GM18511 (cell line): ENCODE measurements around the gene ABCC8.
A peak's percentile ranks its signal among the peaks of the same experiment; 100 is the strongest.

ENCODE experiments used
- ATAC-seq: cut with Tn5 transposase; IDR thresholded peaks from one replicate; pipeline ENCODE4 v1.9.1; 2021; ENCODE audit warnings: mild to moderate bottlenecking, moderate library complexity; ENCODE audit not compliant: unreplicated experiment

Gene ABCC8

DNA sequence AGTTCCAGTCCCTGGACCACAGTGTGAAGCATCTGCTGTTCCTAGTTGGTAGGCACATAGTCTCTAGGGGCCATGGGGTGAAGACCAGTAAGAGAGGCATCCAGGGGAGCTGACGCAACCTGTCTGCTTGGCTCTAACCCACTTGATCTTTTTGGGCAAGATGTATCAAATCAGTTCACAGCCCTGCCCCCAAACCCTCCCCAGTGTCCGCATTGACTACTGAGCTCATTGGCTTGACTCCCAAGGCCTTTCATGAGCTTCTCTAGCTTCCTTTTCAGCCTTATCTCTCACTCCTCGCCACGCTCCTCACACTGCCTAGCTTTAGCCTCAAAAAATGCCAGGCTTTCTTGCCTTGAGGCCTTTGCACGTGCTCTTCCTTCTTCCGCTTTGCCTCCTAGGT is 29.7 kb upstream of the ABCC8 start:
- ATAC-seq, result no peak

GRCh38 chr11:17505146-17505545 is 28.5 kb upstream of the ABCC8 start:
- ATAC-seq, result no peak

GRCh38 chr11:17504330-17505107 is 27.9 kb upstream of the ABCC8 start:
- peak; percentile 59 for ATAC-seq

- no peak for ATAC-seq
Observed at GRCh38 chr11:17502630-17503029, 26.0 kb upstream of the ABCC8 start.

- ATAC-seq, result no peak
Observed at GRCh38 chr11:17500673-17501072, 24.0 kb upstream of the ABCC8 start.

DNA sequence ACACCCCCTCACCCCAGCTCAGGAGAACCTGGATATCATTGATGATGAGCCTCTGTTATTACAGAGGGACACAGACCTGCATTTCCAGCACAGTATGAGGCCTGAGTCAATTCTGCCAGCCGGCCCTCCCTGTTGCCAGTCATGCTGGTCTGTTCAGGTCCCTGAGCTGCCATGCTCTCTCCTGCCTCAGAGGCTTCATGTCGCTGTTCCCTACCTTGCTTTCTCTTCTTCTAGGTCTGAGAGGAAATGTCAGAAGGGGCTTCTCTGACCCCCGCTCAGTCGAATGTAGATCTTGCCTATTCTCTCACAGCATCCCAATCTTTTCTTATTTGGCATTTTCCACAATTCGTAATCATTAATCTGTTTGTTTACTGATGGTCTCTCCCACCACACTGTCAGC is 21.8 kb upstream of the ABCC8 start:
- no peak for ATAC-seq

DNA sequence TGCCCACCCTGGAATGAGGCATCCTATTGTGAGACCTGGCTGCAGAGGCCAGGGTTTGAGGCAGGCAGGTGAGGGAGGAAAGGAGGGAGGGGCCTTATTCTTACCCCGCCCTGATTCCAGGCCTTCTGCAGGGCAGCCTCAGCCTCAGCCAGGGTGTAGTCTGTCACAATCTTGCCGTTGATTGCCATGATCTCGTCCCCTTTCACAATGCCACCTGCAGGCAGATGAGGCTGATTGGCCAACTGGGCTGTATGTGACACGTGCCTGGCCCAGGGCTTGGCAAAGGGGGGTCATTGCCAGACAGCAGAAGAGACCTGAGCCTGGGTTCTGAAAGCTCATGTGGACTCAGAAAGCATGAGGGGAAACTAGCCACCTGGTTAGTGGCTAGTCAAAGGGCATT is 21.4 kb upstream of the ABCC8 start:
- ATAC-seq, result no peak

DNA sequence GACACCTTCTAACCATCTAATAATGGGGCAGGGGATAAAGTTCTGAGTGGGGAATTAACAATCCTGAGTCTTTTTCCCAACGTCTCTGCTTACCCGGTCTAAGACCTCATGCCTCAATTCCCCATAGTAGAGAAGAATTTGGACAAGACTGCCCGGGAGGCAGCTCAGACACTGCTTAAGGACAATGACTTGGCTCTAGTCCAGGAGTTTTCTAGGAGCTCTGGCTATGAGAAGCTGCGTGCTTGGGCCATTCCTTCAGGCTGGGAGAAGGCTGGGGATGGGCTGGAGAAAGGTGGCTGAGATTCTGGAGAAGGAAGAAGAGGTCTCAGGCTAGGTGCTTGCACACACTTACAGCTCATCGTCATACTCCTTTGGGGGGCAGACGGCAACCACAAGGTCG is 19.8 kb upstream of the ABCC8 start:
- ATAC-seq, result no peak

DNA sequence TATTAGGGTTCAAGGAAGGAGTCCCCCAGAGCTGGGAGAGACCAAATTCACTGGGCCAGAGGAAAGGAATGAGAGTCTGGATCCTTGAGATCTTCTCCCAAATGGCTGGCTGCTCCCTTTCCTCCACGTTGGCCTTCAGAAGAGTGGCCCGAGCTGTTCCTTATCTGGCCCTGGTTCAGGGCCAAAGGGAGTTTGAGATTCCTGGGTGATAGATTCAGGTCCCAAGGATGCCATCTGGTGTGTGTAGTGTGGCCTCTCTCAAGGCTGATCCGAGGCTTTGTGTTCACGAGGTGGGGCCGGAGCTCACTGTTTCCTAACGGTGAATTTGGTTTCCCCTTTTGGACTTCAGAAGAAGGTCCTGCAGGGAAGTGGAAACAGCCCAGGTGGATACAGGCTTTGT is 17.4 kb upstream of the ABCC8 start:
- ATAC-seq, result no peak

DNA sequence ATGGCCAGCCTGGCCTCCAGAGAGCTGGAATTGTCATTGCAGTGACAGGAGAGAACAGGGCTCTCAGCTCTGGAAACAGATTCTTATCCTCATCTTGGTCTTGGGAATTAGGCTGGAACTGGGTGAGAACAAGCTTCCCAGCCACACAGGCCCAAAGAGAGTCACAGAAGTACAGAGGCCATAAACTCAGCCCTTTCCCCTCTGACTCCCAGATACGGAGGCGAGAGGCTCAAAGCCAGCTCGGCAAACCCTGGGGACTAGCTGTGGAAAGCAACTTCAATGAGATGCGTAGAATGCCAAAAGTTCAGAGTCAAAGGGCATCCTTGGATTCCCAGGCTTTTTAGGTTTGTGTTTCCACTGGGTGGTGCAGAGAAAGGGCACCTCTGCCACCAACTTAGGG is 14.3 kb upstream of the ABCC8 start:
- ATAC-seq, result no peak

GRCh38 chr11:17490232-17490631 is 13.6 kb upstream of the ABCC8 start:
- no peak for ATAC-seq

- no peak for ATAC-seq
Observed at GRCh38 chr11:17489751-17490150, 13.1 kb upstream of the ABCC8 start.

GRCh38 chr11:17488563-17488962 is 11.9 kb upstream of the ABCC8 start:
- ATAC-seq, result no peak

DNA sequence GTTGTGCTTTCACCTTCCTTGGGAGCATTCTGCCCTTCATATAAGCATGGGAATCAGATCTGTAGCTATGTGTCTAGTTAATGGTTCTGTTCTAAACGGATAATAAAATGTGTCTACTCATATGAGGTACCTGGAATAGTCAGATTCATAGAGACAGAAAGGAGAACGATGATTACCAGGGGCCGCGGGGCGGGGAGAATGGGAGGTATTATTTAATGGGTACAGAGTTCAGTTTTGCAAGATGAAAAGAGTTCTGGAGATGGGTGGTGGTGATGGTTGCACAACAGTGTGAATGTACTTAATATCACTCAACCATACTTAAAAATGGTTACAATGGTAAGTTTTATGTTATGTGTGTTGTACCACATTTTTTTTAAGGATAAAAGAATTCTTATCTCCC is 10.0 kb upstream of the ABCC8 start:
- no peak for ATAC-seq

- no peak for ATAC-seq
Observed at GRCh38 chr11:17483505-17483904, 6.9 kb upstream of the ABCC8 start.

GRCh38 chr11:17481905-17482304 is 5.3 kb upstream of the ABCC8 start:
- ATAC-seq, result no peak

GRCh38 chr11:17479284-17480214 is 2.9 kb upstream of the ABCC8 start:
- no peak for ATAC-seq

DNA sequence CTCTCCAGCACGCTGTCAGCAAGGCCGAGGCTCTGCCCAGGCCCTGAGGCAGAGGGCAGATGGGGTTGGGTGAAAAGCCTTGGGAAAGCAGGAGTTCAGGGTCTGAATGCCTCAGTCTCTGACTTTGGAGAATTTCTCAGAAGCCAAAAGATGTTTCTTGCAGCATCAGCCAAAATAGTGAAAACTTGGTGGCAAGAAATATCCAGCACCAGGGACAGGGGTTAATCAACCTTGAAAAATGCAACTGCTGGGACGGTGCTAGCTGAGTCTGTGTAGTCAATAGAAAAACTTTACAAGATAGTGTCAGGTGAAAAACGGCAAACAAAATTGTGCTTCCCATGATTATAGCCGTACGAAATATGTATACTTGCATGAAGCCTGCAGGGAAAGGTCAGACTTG is 1.4 kb upstream of the ABCC8 start:
- no peak for ATAC-seq

- no peak for ATAC-seq
Observed at GRCh38 chr11:17477361-17477760, 716 bp upstream of the ABCC8 start.

- ATAC-seq, result no peak
Observed at GRCh38 chr11:17477084-17477333, 364 bp upstream of the ABCC8 start.

GRCh38 chr11:17475666-17476316 is 854 bp downstream of the ABCC8 start:
- no peak for ATAC-seq
